Measurements from ENCODE around the gene ATP5MC2. TPM values are rescaled to one million over a fixed set of nuclear protein-coding genes. Genes with fewer than 3 reads are reported as not detected.
A peak's percentile ranks its signal among the peaks of the same experiment; 100 is the strongest.

Gene ATP5MC2
- total RNA-seq, 2 donors from 2014 or later, result 211 to 232 TPM

DNA sequence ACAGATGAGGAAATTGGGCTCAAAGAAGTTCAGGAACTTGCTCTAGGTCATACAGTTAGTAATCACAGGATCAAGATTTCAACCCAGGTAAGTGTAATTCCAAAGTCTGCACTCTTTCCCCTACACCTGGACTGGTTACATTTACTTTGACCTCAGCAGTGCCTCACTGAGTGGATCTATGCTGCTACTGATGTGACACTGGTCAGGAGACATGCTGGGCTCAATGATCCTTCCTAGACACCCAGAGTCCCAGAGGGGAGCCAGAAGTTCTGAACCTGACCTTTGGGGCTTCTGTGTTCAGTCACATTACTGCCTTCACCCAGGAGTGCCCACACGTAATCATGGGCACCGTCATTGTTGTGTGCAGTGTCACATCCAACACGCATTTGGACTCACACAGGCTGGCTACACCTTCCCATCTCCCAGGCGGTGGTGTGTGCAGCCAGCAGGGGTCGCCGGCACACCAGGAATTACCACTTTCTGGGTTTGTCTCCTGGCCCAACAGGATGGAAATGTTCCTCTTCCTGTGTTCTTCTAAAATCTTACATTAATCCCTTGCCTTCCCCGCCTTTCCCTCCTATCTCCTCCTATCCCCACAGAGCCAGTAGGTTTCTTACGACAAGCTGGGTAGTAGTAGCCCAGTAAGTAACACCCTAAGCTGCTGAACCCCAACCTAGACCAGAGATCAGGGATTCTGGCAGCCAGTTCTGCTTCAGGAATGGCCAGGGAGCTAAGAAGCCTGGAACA is 25.8 kb upstream of the ATP5MC2 start:
- Mint-ChIP-seq H3K4me3 (no peak overlapping the region), H3K27ac (no peak overlapping the region), H3K36me3 (ENCODE audit: low read depth) (peaks cover 12% of the 10 kb centered on the region), H3K4me1 (peaks cover 17% of the 10 kb centered on the region), H3K27me3 (peaks cover 95% of the 10 kb centered on the region)
- peak; percentile 58 to 66 (median 58) for DNase-seq
- peak; percentile 88 for ATAC-seq
- no peaks in the 10 kb centered on the region for H3K9me3 ChIP-seq (ENCODE audit: control insufficient read depth, low read length, poor library complexity, severe bottlenecking)

DNA sequence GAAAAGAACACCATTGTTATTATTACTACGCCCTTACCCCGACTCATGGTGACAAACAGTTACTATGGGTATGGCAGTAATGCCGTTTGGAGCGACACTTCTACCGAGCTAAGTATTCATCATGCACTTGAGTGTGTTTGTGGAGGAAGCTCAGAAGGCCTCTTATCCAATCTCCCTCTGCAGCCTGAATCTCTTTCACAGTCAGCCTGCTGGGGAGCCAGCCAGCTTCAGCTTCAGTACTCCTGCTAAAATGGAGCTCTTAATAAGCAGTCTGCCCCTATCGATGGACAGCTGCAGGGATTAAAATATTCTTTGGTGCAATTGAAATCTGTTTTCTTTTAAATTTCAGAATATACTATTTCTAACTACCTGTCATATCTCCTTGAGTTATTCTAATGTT is 24.7 kb upstream of the ATP5MC2 start:
- H3K27ac Mint-ChIP-seq, result no peak overlapping the region
- H3K4me3 Mint-ChIP-seq, result no peak overlapping the region
- DNase-seq (no peak), ATAC-seq (no peak)
- H3K9me3 ChIP-seq (ENCODE audit: control insufficient read depth, low read length, poor library complexity, severe bottlenecking), result no peaks in the 10 kb centered on the region
- peaks cover 95% of the 10 kb centered on the region for H3K27me3 Mint-ChIP-seq
- peaks cover 10% of the 10 kb centered on the region for H3K36me3 Mint-ChIP-seq (ENCODE audit: low read depth)
- H3K4me1 Mint-ChIP-seq, result peaks cover 26% of the 10 kb centered on the region

GRCh38 chr12:53699678-53700025 is 23.8 kb upstream of the ATP5MC2 start:
- H3K9me3 ChIP-seq (ENCODE audit: control insufficient read depth, low read length, poor library complexity, severe bottlenecking), result no peaks in the 10 kb centered on the region
- no peak overlapping the region for H3K27ac Mint-ChIP-seq
- no peak for DNase-seq
- ATAC-seq, result no peak
- peaks cover 10% of the 10 kb centered on the region for H3K36me3 Mint-ChIP-seq (ENCODE audit: low read depth)
- no peak overlapping the region for H3K4me3 Mint-ChIP-seq
- peaks cover 100% of the 10 kb centered on the region for H3K27me3 Mint-ChIP-seq
- peaks cover 32% of the 10 kb centered on the region for H3K4me1 Mint-ChIP-seq

DNA sequence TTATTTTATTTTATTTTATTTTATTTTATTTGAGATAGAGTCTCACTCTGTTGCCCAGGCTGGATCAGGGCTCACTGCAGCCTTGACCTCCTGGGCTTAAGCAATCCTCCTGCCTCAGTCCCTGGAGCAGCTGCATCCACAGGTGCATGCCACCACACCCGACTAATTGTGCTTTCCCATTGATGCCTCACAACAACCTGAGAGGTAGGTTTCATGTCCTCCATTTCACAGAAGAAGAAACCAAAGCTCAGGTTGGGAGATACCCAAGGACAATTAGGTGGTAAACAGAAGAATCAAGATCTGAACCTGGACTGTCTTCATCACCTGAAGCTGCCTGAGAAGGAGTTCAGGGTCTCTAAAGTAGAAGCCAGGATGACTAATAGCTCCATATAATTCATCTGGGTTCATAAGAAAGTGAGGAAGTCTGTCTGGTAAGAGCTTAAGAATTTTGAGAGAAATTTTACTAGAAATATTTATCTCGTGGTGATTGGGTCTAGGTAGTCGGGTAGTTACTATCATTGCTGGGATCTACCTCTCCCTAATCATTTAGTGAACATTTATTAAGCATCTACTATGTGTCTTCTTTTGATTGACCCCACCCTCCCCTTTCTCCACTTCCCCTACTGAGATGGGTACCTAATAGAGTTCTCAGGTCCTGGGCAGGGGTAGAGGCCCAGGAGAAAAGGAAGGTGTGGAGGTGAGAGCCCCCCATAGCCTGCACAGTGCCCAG is 23.2 kb upstream of the ATP5MC2 start:
- peaks cover 37% of the 10 kb centered on the region for H3K4me1 Mint-ChIP-seq
- peaks cover 100% of the 10 kb centered on the region for H3K27me3 Mint-ChIP-seq
- DNase-seq (no peak), ATAC-seq (no peak)
- H3K36me3 Mint-ChIP-seq (ENCODE audit: low read depth), result peaks cover 9% of the 10 kb centered on the region
- no peak overlapping the region for H3K27ac Mint-ChIP-seq
- H3K9me3 ChIP-seq (ENCODE audit: control insufficient read depth, low read length, poor library complexity, severe bottlenecking), result no peaks in the 10 kb centered on the region
- no peak overlapping the region for H3K4me3 Mint-ChIP-seq

GRCh38 chr12:53696655-53697331 is 20.9 kb upstream of the ATP5MC2 start:
- Mint-ChIP-seq H3K4me3 (peak overlapping the region; percentile 66), H3K4me1 (peaks cover 33% of the 10 kb centered on the region)

DNA sequence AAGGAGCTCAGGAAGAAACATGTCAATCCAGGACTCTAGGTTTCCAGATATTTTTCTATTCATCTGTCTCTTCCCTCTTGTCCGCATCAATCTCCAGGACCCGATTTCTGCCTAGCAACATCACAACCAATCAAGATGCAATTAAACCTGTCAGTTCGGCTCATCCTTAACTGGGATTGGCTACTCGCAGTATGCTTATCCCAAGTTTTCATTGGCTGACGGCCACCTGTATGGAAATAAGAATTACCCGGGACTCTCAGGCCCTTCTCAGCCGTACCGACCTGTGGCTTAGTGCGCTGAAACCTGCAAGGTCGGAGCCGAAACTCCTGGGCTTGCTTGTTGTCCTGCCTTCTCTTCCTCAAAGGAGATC is 20.4 kb upstream of the ATP5MC2 start:
- H3K4me3 Mint-ChIP-seq, result peak overlapping the region; percentile 66

More at GRCh38 chr12:53696655-53697331, 20.9 kb upstream of the ATP5MC2 start:
- Mint-ChIP-seq H3K27ac (no peak overlapping the region), H3K27me3 (peaks cover 89% of the 10 kb centered on the region), H3K36me3 (ENCODE audit: low read depth) (peaks cover 8% of the 10 kb centered on the region)
- H3K9me3 ChIP-seq (ENCODE audit: control insufficient read depth, low read length, poor library complexity, severe bottlenecking), result no peaks in the 10 kb centered on the region
- DNase-seq (no peak), ATAC-seq (no peak)

GRCh38 chr12:53695152-53696145 is 19.6 kb upstream of the ATP5MC2 start:
- peaks cover 8% of the 10 kb centered on the region for H3K36me3 Mint-ChIP-seq (ENCODE audit: low read depth)
- H3K4me1 Mint-ChIP-seq, result peaks cover 30% of the 10 kb centered on the region
- no peaks in the 10 kb centered on the region for H3K9me3 ChIP-seq (ENCODE audit: control insufficient read depth, low read length, poor library complexity, severe bottlenecking)
- H3K27ac Mint-ChIP-seq, result no peak overlapping the region
- ATAC-seq (peak; percentile 68), DNase-seq (peak in 2 of 3 donors; percentile 25 to 31)
- H3K4me3 Mint-ChIP-seq, result peak overlapping the region; percentile 85
- peaks cover 76% of the 10 kb centered on the region for H3K27me3 Mint-ChIP-seq

More for the DNA sequence above, 20.4 kb upstream of the ATP5MC2 start:
- peaks cover 30% of the 10 kb centered on the region for H3K4me1 Mint-ChIP-seq
- peaks cover 8% of the 10 kb centered on the region for H3K36me3 Mint-ChIP-seq (ENCODE audit: low read depth)
- H3K9me3 ChIP-seq (ENCODE audit: control insufficient read depth, low read length, poor library complexity, severe bottlenecking), result no peaks in the 10 kb centered on the region
- peaks cover 84% of the 10 kb centered on the region for H3K27me3 Mint-ChIP-seq
- ATAC-seq, result no peak
- no peak overlapping the region for H3K27ac Mint-ChIP-seq
- DNase-seq, result no peak

- DNase-seq (no peak), ATAC-seq (no peak)
- peaks cover 30% of the 10 kb centered on the region for H3K4me1 Mint-ChIP-seq
- no peak overlapping the region for H3K27ac Mint-ChIP-seq
- peaks cover 72% of the 10 kb centered on the region for H3K27me3 Mint-ChIP-seq
- no peaks in the 10 kb centered on the region for H3K9me3 ChIP-seq (ENCODE audit: control insufficient read depth, low read length, poor library complexity, severe bottlenecking)
- peak overlapping the region; percentile 85 for H3K4me3 Mint-ChIP-seq
- H3K36me3 Mint-ChIP-seq (ENCODE audit: low read depth), result peaks cover 8% of the 10 kb centered on the region
Measured at GRCh38 chr12:53694756-53695151, 18.9 kb upstream of the ATP5MC2 start.

GRCh38 chr12:53688134-53688533 is 12.3 kb upstream of the ATP5MC2 start:
- H3K27ac Mint-ChIP-seq, result no peak overlapping the region
- H3K9me3 ChIP-seq (ENCODE audit: control insufficient read depth, low read length, poor library complexity, severe bottlenecking), result no peaks in the 10 kb centered on the region
- ATAC-seq, result no peak
- peaks cover 3% of the 10 kb centered on the region for H3K4me1 Mint-ChIP-seq
- H3K27me3 Mint-ChIP-seq, result peaks cover 33% of the 10 kb centered on the region
- DNase-seq, result no peak
- H3K4me3 Mint-ChIP-seq, result no peak overlapping the region
- H3K36me3 Mint-ChIP-seq (ENCODE audit: low read depth), result no peaks in the 10 kb centered on the region

- Mint-ChIP-seq H3K36me3 (ENCODE audit: low read depth) (no peaks in the 10 kb centered on the region), H3K27me3 (peaks cover 29% of the 10 kb centered on the region), H3K27ac (no peak overlapping the region), H3K4me1 (peaks cover 3% of the 10 kb centered on the region), H3K4me3 (no peak overlapping the region)
- no peaks in the 10 kb centered on the region for H3K9me3 ChIP-seq (ENCODE audit: control insufficient read depth, low read length, poor library complexity, severe bottlenecking)
- ATAC-seq (no peak), DNase-seq (no peak)
Measured at GRCh38 chr12:53686436-53686835, 10.6 kb upstream of the ATP5MC2 start.

DNA sequence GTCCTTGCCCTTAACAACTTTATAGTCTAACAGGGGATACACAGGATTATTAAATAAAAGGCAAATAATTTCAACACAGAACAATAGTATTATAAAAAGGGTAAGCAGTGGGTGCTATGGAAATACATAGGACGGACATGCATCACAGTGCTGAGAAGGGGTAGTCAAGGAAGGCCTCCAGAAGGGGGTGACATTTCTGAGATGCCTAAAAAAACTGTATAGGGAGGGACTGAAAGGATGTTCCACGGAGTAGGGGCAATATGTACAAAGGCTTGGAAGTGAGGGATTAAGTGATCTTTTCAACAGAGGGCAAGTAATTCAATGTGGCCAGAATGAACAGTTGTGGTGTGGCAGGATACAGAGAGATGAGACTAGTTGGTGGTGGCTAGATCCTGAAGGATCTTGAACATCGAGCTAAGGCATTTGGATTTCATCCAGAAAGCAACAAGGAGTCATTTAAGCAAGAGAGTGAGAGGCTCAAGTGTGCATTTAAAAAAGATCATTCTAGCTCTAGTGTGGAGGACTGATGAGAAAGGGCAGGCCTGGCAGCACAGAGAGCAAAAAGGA is 8.9 kb upstream of the ATP5MC2 start:
- H3K4me1 Mint-ChIP-seq, result peaks cover 3% of the 10 kb centered on the region
- H3K27me3 Mint-ChIP-seq, result peaks cover 28% of the 10 kb centered on the region
- no peaks in the 10 kb centered on the region for H3K36me3 Mint-ChIP-seq (ENCODE audit: low read depth)
- no peak overlapping the region for H3K4me3 Mint-ChIP-seq
- no peak overlapping the region for H3K27ac Mint-ChIP-seq
- DNase-seq, result no peak
- ATAC-seq, result no peak
- no peaks in the 10 kb centered on the region for H3K9me3 ChIP-seq (ENCODE audit: control insufficient read depth, low read length, poor library complexity, severe bottlenecking)

DNA sequence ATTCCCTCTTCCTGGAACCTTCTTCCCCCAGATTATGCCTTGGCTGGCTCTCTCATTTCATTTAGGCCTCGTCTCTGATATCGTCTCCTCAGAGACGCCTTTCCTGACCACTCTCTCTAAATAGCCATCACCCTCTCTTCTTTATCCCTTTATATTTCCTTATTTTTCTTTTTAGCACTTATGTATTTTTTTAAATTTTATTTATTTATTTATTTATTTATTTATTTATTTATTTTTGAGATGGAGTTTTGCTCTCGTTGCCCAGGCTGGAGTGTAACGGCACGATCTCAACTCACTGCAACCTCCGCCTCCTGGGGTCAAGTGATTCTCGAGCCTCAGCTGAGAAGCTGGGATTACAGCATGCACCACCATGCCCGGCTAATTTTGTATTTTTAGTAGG is 8.1 kb upstream of the ATP5MC2 start:
- ATAC-seq (no peak), DNase-seq (no peak)
- no peaks in the 10 kb centered on the region for H3K9me3 ChIP-seq (ENCODE audit: control insufficient read depth, low read length, poor library complexity, severe bottlenecking)
- Mint-ChIP-seq H3K4me1 (peaks cover 3% of the 10 kb centered on the region), H3K36me3 (ENCODE audit: low read depth) (no peaks in the 10 kb centered on the region), H3K27ac (no peak overlapping the region), H3K27me3 (peaks cover 35% of the 10 kb centered on the region), H3K4me3 (no peak overlapping the region)

Data from T-helper 17 cell (primary cell).